Endothelial cell of umbilical vein (primary cell): ENCODE results near the gene VPS9D1.

Source experiments
- EZH2 ChIP-seq: IDR thresholded peaks from 2 replicates; pipeline ENCODE4 v1.6.1; 2012; ENCODE audit warnings: borderline replicate concordance, low read depth, mild to moderate bottlenecking, moderate library complexity, low read length, inconsistent platforms; ENCODE audit not compliant: severe bottlenecking
- JUN ChIP-seq: IDR thresholded peaks from 2 replicates; pipeline ENCODE4 v1.6.1; 2011; ENCODE audit warnings: borderline replicate concordance, low read depth; ENCODE audit not compliant: insufficient read length, insufficient read depth
- TF ChIP-seq, protein P1 (sequence below), 2 donors: IDR thresholded peaks; 1 replicate in 1 of 2; 2 replicates in 1 of 2; pipeline ENCODE4 v1.5.1; 2011; ENCODE audit warnings: low read length in 2 of 2, mild to moderate bottlenecking in 2 of 2, moderate library complexity in 2 of 2, control low read depth in 1 of 2, inconsistent platforms in 1 of 2, low read depth in 1 of 2; ENCODE audit not compliant: insufficient read depth in 1 of 2; ENCODE audit errors: extremely low read depth in 1 of 2

- TF ChIP-seq JUN (no peak), EZH2 (no peak)
- TF ChIP-seq, protein P1, sequence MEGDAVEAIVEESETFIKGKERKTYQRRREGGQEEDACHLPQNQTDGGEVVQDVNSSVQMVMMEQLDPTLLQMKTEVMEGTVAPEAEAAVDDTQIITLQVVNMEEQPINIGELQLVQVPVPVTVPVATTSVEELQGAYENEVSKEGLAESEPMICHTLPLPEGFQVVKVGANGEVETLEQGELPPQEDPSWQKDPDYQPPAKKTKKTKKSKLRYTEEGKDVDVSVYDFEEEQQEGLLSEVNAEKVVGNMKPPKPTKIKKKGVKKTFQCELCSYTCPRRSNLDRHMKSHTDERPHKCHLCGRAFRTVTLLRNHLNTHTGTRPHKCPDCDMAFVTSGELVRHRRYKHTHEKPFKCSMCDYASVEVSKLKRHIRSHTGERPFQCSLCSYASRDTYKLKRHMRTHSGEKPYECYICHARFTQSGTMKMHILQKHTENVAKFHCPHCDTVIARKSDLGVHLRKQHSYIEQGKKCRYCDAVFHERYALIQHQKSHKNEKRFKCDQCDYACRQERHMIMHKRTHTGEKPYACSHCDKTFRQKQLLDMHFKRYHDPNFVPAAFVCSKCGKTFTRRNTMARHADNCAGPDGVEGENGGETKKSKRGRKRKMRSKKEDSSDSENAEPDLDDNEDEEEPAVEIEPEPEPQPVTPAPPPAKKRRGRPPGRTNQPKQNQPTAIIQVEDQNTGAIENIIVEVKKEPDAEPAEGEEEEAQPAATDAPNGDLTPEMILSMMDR (IDR thresholded peaks at IDR 0.05; ENCODE audit: extremely low read depth in 1 of 2, insufficient read depth in 1 of 2, low read depth in 1 of 2, low read length in 2 of 2), result no peak
These were observed 15.7 kb downstream of the VPS9D1 start for GRCh38 chr16:89705006-89705405.
